B cell (primary cell): ENCODE results near the gene CECR2. TPM values are rescaled to one million over a fixed set of nuclear protein-coding genes. Genes with fewer than 3 reads are reported as not detected.

Experiments used
- ATAC-seq: fragments of 200-7000 bp; cut with Tn5 transposase; one replicate; pipeline ENCODE4 v1.10.0; 2021; ENCODE audit warnings: low read depth, mild to moderate bottlenecking, moderate number of reproducible peaks, moderate library complexity
- CTCF ChIA-PET: fragments of 350-600 bp; sonication (Branson Sonifier 250); formaldehyde crosslinking; loops from one replicate; lab custom pipeline; 2021; ENCODE audit warnings: antibody characterized with exemption, inconsistent platforms; lab: Charles Lee
- POLR2A ChIA-PET: fragments of 350-600 bp; sonication (Branson Sonifier 250); formaldehyde crosslinking; loops from one replicate; lab custom pipeline; 2021; ENCODE audit warnings: antibody characterized with exemption; lab: Charles Lee
- DNase-seq: peaks from one replicate; pipeline ENCODE4 v3.0.0; 2013
- H2AFZ ChIP-seq: 2 replicates; pipeline ENCODE4 v1.6.1; 2012; ENCODE audit warnings: mild to moderate bottlenecking, low read depth, low read length; ENCODE audit not compliant: insufficient read depth, poor library complexity, severe bottlenecking
- H3K27ac ChIP-seq, 2 donors: 1 replicate in 1 of 2; 2 replicates in 1 of 2; pipeline ENCODE4 v1.5.1; 2012 to 2013; ENCODE audit warnings: low read length in 2 of 2, mild to moderate bottlenecking in 2 of 2, moderate library complexity in 1 of 2
- H3K27me3 ChIP-seq, 4 experiments: fragments of 200-600 bp in 1 of 4; sonication (generic) in 1 of 4; replicated peaks in 1 of 4; 1 replicate in 2 of 4; 2 replicates in 2 of 4; pipeline versions ENCODE4 v1.6.1 to v1.7.0; 2013 to 2016; ENCODE audit warnings: low read length in 3 of 4, mild to moderate bottlenecking in 2 of 4, mixed read lengths in 1 of 4, moderate library complexity in 1 of 4; ENCODE audit not compliant: insufficient read depth in 4 of 4, control insufficient read depth in 3 of 4; ENCODE audit errors: control extremely low read depth in 1 of 4
- H3K36me3 ChIP-seq, 2 experiments: replicated peaks in 1 of 2; 1 replicate in 1 of 2; 2 replicates in 1 of 2; pipeline versions ENCODE4 v1.6.1 to v1.7.1; 2013; ENCODE audit warnings: low read length in 1 of 2; ENCODE audit not compliant: insufficient read depth in 2 of 2, control insufficient read depth in 1 of 2; ENCODE audit errors: control extremely low read depth in 1 of 2, extremely low read depth in 1 of 2
- H3K4me1 ChIP-seq, 2 donors: fragments of 200-600 bp in 1 of 2; sonication (generic) in 1 of 2; 1 replicate in 1 of 2; 2 replicates in 1 of 2; pipeline versions ENCODE4 v1.5.1 to v1.6.1; 2013 to 2017; ENCODE audit warnings: low read length in 2 of 2; ENCODE audit not compliant: control insufficient read depth in 2 of 2, insufficient read depth in 2 of 2
- H3K4me2 ChIP-seq: replicated peaks from 2 replicates; pipeline ENCODE3; 2012; ENCODE audit warnings: mild to moderate bottlenecking, low read depth, low read length; ENCODE audit not compliant: poor library complexity, severe bottlenecking
- H3K4me3 ChIP-seq, 5 experiments: fragments of 200-600 bp in 1 of 5; sonication (generic) in 1 of 5; 1 replicate in 3 of 5; 2 replicates in 2 of 5; pipeline versions ENCODE4 v1.5.1 to v1.7.0; 2011 to 2016; ENCODE audit warnings: low read length in 4 of 5, mild to moderate bottlenecking in 4 of 5, low read depth in 2 of 5, control low read depth in 1 of 5, moderate library complexity in 1 of 5; ENCODE audit not compliant: insufficient read depth in 1 of 5; ENCODE audit errors: control extremely low read depth in 1 of 5, extremely low read depth in 1 of 5
- H3K79me2 ChIP-seq: fragments of 200-600 bp; sonication (generic); one replicate; pipeline ENCODE4 v1.6.0; 2016; ENCODE audit warnings: low read length; ENCODE audit not compliant: control insufficient read depth, insufficient read depth
- H3K9ac ChIP-seq: fragments of 200-600 bp; sonication (generic); 2 replicates; pipeline ENCODE4 v1.6.1; 2017; ENCODE audit warnings: mild to moderate bottlenecking, low read length, moderate library complexity
- H3K9me3 ChIP-seq, 3 donors: one replicate each; pipeline versions ENCODE4 v1.6.1 to v1.7.1; 2013; ENCODE audit warnings: low read length in 2 of 3; ENCODE audit not compliant: control insufficient read depth in 2 of 3, insufficient read depth in 1 of 3; ENCODE audit errors: control extremely low read depth in 1 of 3
- H4K20me1 ChIP-seq: 2 replicates; pipeline ENCODE4 v1.6.0; 2012; ENCODE audit warnings: mild to moderate bottlenecking, low read length; ENCODE audit not compliant: insufficient read depth, control insufficient read depth, poor library complexity, severe bottlenecking
- H3K27ac Mint-ChIP-seq: one replicate; pipeline ENCODE4 v1.8.0; 2021; ENCODE audit warnings: mixed read lengths
- H3K27me3 Mint-ChIP-seq: one replicate; pipeline ENCODE4 v1.8.0; 2021; ENCODE audit warnings: mixed read lengths
- H3K4me1 Mint-ChIP-seq: one replicate; pipeline ENCODE4 v1.8.0; 2021; ENCODE audit warnings: mixed read lengths
- H3K4me3 Mint-ChIP-seq: one replicate; pipeline ENCODE4 v1.8.0; 2021; ENCODE audit warnings: mixed read lengths
- H3K9me3 Mint-ChIP-seq: one replicate; pipeline ENCODE4 v1.8.0; 2022; ENCODE audit warnings: mixed read lengths; ENCODE audit not compliant: insufficient read depth
- EZH2 ChIP-seq: IDR thresholded peaks from 2 replicates; pipeline ENCODE4 v1.6.1; 2012; ENCODE audit warnings: borderline replicate concordance, low read depth, mild to moderate bottlenecking, moderate library complexity, low read length; ENCODE audit not compliant: insufficient read depth, poor library complexity, severe bottlenecking
- WGBS: methylation state at CpG from one replicate; pipeline ENCODE4 v1.1.5; 2013; ENCODE audit warnings: missing lambda C conversion rate; ENCODE audit not compliant: insufficient coverage; 5-methylcytosine and 5-hydroxymethylcytosine counted together
- intact Hi-C: fragments of 100-400 bp; cut with micrococcal nuclease; formaldehyde crosslinking; loops from one replicate; pipeline ENCODE4 v1.10.0; 2022
- polyA plus RNA-seq: library from polyadenylated mRNA; depleted of rRNA; stranded (reverse); fragments of >200 nt; gene quantifications from 2 replicates; pipeline ENCODE4 v1.2.3, GENCODE V29; 2012
- total RNA-seq, 2 donors: library from RNA; stranded (reverse); fragments of 120-200 nt in 1 of 2; gene quantifications; 1 replicate in 1 of 2; 2 replicates in 1 of 2; pipeline versions ENCODE4 v1.2.3 to v1.2.4, GENCODE V29; 2013 to 2022
- TF ChIP-seq, protein P1 (sequence below): fragments of 200-600 bp; IDR thresholded peaks from one replicate; pipeline ENCODE4 v1.8.0; 2022; ENCODE audit warnings: antibody characterized with exemption, mild to moderate bottlenecking

The CECR2 gene
- total and polyA plus RNA-seq, 2 donors (not counting 1 experiment from before 2014, with no cell fraction given), result 0.13 to 6.6 TPM

DNA sequence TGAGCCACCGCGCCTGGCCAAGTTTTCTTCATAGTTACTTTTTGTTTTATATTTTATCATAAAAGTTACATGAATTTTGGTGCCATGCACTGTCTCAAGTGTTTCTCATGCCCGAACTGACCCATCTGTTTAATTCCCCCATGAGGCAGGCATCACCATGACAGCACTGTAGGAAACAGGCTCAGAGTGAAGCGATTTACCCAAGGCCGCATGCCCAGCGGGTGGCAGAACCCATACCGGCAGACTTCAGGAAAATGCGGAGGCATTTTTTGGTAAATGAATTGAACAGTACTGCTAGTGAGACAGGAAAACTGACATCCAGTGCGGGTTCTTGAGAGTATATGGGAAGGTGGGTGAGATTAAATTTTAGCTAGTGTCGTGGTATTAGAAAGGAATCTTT, 19.0 kb downstream of the CECR2 start:
- Histone ChIP-seq H3K4me1 (no peaks in the 10 kb centered on the region), H3K4me2 (no peak overlapping the region), H3K9me3 (peaks cover 1 to 11% (median 4%) of the 10 kb centered on the region in 3 donors), H4K20me1 (no peaks in the 10 kb centered on the region), H3K27ac (no peak overlapping the region), H3K36me3 (no peaks in the 10 kb centered on the region), H3K4me3 (no peak overlapping the region), H3K9ac (no peak overlapping the region), H3K27me3 (no peaks in the 10 kb centered on the region), H2AFZ (no peak overlapping the region), H3K79me2 (no peaks in the 10 kb centered on the region)
- Mint-ChIP-seq H3K4me1 (no peaks in the 10 kb centered on the region), H3K27ac (no peak overlapping the region), H3K9me3 (no peaks in the 10 kb centered on the region), H3K4me3 (no peak overlapping the region), H3K27me3 (no peaks in the 10 kb centered on the region)
- intact Hi-C loops, result no loop called here
- no peak for DNase-seq
- ChIA-PET CTCF (no interaction called here), POLR2A (no interaction called here)
- ATAC-seq, result no peak
- WGBS, result 93% methylated on average over 7 of the region's 10 CpGs
- TF ChIP-seq, protein P1, sequence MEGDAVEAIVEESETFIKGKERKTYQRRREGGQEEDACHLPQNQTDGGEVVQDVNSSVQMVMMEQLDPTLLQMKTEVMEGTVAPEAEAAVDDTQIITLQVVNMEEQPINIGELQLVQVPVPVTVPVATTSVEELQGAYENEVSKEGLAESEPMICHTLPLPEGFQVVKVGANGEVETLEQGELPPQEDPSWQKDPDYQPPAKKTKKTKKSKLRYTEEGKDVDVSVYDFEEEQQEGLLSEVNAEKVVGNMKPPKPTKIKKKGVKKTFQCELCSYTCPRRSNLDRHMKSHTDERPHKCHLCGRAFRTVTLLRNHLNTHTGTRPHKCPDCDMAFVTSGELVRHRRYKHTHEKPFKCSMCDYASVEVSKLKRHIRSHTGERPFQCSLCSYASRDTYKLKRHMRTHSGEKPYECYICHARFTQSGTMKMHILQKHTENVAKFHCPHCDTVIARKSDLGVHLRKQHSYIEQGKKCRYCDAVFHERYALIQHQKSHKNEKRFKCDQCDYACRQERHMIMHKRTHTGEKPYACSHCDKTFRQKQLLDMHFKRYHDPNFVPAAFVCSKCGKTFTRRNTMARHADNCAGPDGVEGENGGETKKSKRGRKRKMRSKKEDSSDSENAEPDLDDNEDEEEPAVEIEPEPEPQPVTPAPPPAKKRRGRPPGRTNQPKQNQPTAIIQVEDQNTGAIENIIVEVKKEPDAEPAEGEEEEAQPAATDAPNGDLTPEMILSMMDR, result no peak
- TF ChIP-seq EZH2, result no peak

DNA sequence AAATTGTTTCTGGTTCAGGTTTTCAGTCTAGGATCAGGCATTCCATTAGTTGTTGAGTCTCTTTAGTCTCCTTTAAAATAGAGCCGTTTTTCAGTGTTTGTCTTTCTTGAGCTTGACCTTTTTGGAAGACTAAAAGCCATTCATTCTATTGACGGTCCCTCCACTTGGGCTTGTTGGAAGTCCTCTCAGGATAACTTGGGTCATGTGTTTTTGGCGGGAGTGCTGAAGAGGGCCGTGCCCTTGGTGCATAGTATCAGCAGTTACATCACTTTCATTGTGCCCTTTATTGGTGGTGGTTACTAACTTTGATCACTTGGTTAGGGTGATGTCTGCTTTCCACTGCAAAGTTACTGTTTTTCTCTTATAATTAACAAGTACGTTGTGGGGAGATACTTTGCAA, 20.8 kb downstream of the CECR2 start:
- H3K36me3 ChIP-seq, result no peaks in the 10 kb centered on the region
- Mint-ChIP-seq H3K4me1 (no peaks in the 10 kb centered on the region), H3K4me3 (no peak overlapping the region), H3K9me3 (no peaks in the 10 kb centered on the region), H3K27me3 (no peaks in the 10 kb centered on the region), H3K27ac (no peak overlapping the region)
- H3K4me1 ChIP-seq, result no peaks in the 10 kb centered on the region
- 89% methylated on average over 3 of the region's 5 CpGs for WGBS
- no peak overlapping the region for H3K9ac ChIP-seq
- TF ChIP-seq, protein P1, result no peak
- TF ChIP-seq EZH2, result no peak
- DNase-seq (no peak), ATAC-seq (no peak)
- H3K79me2 ChIP-seq, result no peaks in the 10 kb centered on the region
- no peaks in the 10 kb centered on the region for H4K20me1 ChIP-seq
- ChIA-PET POLR2A (no interaction called here), CTCF (interaction anchor here (1.0 kb wide), 1 partner anchor 23 kb away, joined by 3 read pairs; no protein-coding TSS in a partner anchor)
- intact Hi-C loops, result no loop called here
- no peak overlapping the region for H3K4me2 ChIP-seq
- H2AFZ ChIP-seq, result no peak overlapping the region
- H3K27ac ChIP-seq, result no peak overlapping the region
- H3K4me3 ChIP-seq, result no peak overlapping the region
- no peaks in the 10 kb centered on the region for H3K9me3 ChIP-seq
- no peaks in the 10 kb centered on the region for H3K27me3 ChIP-seq
